Measurements from ENCODE around the gene PCOLCE2.

Gene PCOLCE2

GRCh38 chr3:142809259-142809658 is 79.6 kb downstream of the PCOLCE2 start:
- no peak for DNase-seq
- ATAC-seq: no peak

- ATAC-seq (no peak), DNase-seq (no peak)
Measured at GRCh38 chr3:142808103-142808917, 80.6 kb downstream of the PCOLCE2 start.

GRCh38 chr3:142802891-142803290 is 86.0 kb downstream of the PCOLCE2 start:
- no peak for ATAC-seq
- DNase-seq: no peak

GRCh38 chr3:142801746-142802145 is 87.1 kb downstream of the PCOLCE2 start:
- DNase-seq: no peak

GRCh38 chr3:142796823-142797222 is 92.1 kb downstream of the PCOLCE2 start:
- ATAC-seq (no peak), DNase-seq (no peak)

More at GRCh38 chr3:142801746-142802145, 87.1 kb downstream of the PCOLCE2 start:
- ATAC-seq: no peak

GRCh38 chr3:142795332-142795731 is 93.6 kb downstream of the PCOLCE2 start:
- no peak for ATAC-seq

GRCh38 chr3:142794508-142794907 is 94.4 kb downstream of the PCOLCE2 start:
- no peak for ATAC-seq
- no peak for DNase-seq

More at GRCh38 chr3:142795332-142795731, 93.6 kb downstream of the PCOLCE2 start:
- DNase-seq: no peak

GRCh38 chr3:142787719-142788118 is 101.2 kb downstream of the PCOLCE2 start:
- no peak for DNase-seq
- ATAC-seq: no peak

- no peak for ATAC-seq
- DNase-seq: no peak
Measured at GRCh38 chr3:142785996-142786395, 102.9 kb downstream of the PCOLCE2 start.

- no peak for ATAC-seq
- DNase-seq: no peak
Measured at GRCh38 chr3:142784228-142784627, 104.7 kb downstream of the PCOLCE2 start.

- no peak for DNase-seq
Measured at GRCh38 chr3:142782616-142783015, 106.3 kb downstream of the PCOLCE2 start.

GRCh38 chr3:142779591-142779990 is 109.3 kb downstream of the PCOLCE2 start:
- DNase-seq: no peak
- ATAC-seq: no peak

More at GRCh38 chr3:142782616-142783015, 106.3 kb downstream of the PCOLCE2 start:
- no peak for ATAC-seq

GRCh38 chr3:142778541-142778940 is 110.3 kb downstream of the PCOLCE2 start:
- DNase-seq (no peak), ATAC-seq (no peak)

GRCh38 chr3:142777927-142778326 is 111.0 kb downstream of the PCOLCE2 start:
- no peak for DNase-seq
- no peak for ATAC-seq

- DNase-seq (no peak), ATAC-seq (no peak)
Measured at GRCh38 chr3:142768338-142768737, 120.5 kb downstream of the PCOLCE2 start.

Measured in stimulated activated naive CD8-positive, alpha-beta T cell treated with anti-CD3 and anti-CD28 coated beads, Interleukin-15, Interleukin-2, amounts not matched to agents 100 U/mL and 50 U/mL, for 24 hours (primary cell).